Astrocyte (in vitro differentiated cells and primary cell): Measurements from ENCODE around the gene SIGLEC9.

Source experiments
- EZH2 ChIP-seq: IDR thresholded peaks from 2 replicates; pipeline ENCODE4 v1.6.1; 2012; ENCODE audit warnings: mild to moderate bottlenecking, low read length, inconsistent platforms; ENCODE audit not compliant: insufficient read depth
- TF ChIP-seq, protein P1 (sequence below): IDR thresholded peaks from 2 replicates; pipeline ENCODE4 v1.5.1; 2011; ENCODE audit warnings: low read depth, mild to moderate bottlenecking, inconsistent platforms, low read length, moderate library complexity; ENCODE audit not compliant: insufficient read depth

DNA sequence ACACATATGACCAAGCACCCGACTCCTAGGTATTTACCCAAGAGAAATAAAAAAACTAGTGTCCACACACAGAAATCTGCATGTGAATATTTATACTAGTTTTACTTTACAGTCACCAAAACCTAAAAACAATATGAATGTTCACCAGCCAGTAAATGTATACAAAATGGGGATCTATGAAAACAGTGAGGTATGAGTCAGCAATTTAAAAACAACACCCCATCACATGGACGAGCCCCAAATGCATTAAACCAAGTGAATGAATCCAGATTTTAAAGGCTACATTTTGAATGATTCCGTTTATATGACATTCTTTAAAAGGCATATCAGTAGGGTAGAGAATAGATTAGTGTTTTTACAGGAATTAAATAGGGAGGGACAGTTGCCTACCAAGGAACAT is 39.5 kb downstream of the SIGLEC9 start:
- TF ChIP-seq EZH2, result no peak
- TF ChIP-seq, protein P1, sequence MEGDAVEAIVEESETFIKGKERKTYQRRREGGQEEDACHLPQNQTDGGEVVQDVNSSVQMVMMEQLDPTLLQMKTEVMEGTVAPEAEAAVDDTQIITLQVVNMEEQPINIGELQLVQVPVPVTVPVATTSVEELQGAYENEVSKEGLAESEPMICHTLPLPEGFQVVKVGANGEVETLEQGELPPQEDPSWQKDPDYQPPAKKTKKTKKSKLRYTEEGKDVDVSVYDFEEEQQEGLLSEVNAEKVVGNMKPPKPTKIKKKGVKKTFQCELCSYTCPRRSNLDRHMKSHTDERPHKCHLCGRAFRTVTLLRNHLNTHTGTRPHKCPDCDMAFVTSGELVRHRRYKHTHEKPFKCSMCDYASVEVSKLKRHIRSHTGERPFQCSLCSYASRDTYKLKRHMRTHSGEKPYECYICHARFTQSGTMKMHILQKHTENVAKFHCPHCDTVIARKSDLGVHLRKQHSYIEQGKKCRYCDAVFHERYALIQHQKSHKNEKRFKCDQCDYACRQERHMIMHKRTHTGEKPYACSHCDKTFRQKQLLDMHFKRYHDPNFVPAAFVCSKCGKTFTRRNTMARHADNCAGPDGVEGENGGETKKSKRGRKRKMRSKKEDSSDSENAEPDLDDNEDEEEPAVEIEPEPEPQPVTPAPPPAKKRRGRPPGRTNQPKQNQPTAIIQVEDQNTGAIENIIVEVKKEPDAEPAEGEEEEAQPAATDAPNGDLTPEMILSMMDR, result no peak
